GM18519 (cell line): ENCODE measurements around the gene KANSL1.

Experiments used
- ATAC-seq: cut with Tn5 transposase; IDR thresholded peaks from one replicate; pipeline ENCODE4 v1.9.1; 2021; ENCODE audit warnings: mild to moderate bottlenecking, moderate library complexity; ENCODE audit not compliant: unreplicated experiment, low FRiP score

KANSL1 gene

DNA sequence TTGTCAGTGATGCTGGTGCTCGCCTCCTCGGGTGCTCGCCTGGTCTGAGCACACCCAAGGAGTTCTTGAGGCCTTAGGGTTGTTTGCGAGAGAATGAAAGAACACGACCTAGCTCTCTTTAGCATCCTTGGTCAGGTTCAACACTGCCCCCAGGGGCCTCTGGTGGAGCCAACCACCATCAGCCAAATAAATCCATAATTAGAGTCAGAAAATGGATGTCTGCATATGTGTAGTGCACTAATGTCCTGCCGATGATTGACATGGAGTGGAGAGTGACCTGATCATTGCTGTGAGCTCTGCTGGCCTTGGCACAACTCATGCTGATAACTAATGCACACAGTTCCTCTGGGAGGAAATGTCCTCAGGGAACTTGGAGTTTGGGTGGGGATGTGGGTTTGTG lies 202.3 kb downstream of the KANSL1 start:
- ATAC-seq: no peak

- ATAC-seq: no peak
Measured at GRCh38 chr17:45989759-45990158, 203.5 kb downstream of the KANSL1 start.

DNA sequence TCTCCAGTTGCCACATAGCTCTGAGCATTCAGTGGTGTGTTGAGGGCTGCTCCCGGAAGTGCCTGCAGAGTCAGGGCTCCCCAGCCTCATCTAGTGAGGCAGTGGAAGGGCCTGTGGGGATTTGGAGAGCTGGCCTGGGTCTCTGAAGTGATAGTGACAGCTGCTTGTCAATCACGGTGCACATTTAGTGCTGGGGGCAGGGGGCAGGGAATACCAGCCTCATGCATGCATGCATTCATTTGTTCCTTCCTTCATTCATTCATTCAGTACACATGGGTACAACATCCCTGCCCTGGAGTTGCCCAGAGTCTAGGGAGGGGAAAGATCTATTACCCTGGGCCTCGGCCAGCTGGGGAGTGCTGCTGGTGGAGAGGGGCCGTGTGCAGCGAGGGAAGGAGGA lies 205.5 kb downstream of the KANSL1 start:
- ATAC-seq: no peak

- no peak for ATAC-seq
Measured at GRCh38 chr17:45986056-45986455, 207.2 kb downstream of the KANSL1 start.

- no peak for ATAC-seq
Measured at GRCh38 chr17:45985447-45985846, 207.8 kb downstream of the KANSL1 start.

DNA sequence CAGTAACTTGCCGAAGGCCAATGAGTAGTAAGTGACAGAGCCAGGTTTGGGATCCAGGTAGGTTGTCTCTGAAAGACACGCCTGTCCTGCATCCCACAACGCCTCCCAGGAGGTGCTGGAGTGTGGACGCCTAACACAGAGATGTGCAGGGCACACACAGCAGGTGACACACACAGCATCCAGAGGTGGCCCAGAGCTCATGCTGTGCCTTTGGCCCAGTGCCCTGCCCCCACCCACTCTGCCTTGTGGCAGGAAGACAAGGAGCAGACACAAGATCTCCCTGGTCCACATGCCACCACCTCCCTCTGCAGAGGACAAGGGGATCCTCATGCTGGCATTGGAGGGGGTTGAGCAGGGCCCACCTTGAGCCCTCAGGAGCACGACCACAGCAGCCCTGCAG lies 208.9 kb downstream of the KANSL1 start:
- no peak for ATAC-seq

DNA sequence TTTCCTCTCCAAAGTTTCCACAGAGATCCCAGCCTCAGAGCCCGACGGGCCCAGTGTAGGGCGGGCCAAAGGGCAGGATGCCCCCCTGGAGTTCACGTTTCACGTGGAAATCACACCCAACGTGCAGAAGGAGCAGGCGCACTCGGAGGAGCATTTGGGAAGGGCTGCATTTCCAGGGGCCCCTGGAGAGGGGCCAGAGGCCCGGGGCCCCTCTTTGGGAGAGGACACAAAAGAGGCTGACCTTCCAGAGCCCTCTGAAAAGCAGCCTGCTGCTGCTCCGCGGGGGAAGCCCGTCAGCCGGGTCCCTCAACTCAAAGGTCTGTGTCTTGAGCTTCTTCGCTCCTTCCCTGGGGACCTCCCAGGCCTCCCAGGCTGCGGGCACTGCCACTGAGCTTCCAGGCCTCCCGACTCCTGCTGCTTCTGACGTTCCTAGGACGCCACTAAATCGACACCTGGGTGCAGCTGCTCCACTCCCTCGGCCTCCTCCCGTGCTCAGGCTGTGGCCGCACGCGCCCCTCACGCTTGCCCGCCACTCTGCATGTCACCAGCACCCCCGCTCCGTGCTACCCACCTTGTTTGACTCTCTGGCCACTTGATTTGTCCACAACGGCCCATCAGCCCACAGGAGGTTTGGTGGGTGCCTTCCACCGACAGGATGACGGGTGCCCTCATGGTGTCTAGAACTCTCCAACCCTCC lies 209.5 kb downstream of the KANSL1 start:
- no peak for ATAC-seq

DNA sequence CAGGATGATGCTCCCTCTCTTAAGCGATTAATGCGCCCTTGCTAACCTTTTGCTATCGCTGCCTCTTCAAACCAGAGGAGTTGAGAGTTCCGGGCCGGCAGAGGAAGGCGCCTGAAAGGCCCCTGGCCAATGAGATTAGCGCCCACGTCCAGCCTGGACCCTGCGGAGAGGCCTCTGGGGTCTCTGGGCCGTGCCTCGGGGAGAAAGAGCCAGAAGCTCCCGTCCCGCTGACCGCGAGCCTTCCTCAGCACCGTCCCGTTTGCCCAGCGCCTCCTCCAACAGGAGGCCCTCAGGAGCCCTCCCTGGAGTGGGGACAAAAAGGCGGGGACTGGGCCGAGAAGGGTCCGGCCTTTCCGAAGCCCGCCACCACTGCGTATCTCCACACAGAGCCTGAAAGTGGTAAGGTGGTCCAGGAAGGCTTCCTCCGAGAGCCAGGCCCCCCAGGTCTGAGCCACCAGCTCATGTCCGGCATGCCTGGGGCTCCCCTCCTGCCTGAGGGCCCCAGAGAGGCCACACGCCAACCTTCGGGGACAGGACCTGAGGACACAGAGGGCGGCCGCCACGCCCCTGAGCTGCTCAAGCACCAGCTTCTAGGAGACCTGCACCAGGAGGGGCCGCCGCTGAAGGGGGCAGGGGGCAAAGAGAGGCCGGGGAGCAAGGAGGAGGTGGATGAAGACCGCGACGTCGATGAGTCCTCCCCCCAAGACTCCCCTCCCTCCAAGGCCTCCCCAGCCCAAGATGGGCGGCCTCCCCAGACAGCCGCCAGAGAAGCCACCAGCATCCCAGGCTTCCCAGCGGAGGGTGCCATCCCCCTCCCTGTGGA lies 210.2 kb downstream of the KANSL1 start:
- no peak for ATAC-seq

DNA sequence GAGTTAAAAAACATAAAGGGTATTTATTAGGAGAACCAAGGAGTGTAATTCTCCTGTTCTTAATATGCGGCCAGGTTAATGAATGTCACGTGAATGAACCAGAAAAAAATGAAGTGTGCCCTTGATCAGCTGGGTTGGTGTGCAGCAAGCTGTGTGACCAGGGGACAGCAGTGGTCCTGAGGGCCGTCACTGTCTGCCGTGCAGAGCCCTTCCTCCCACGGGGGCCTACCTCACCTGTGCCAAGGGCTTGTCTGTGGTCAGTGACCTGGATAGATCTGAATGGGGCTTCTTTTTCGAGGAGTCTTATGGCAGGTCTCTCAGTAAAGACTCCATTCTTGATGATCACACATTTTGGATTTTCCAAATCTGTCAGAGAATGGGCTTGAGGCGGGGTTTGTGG lies 211.9 kb downstream of the KANSL1 start:
- no peak for ATAC-seq

DNA sequence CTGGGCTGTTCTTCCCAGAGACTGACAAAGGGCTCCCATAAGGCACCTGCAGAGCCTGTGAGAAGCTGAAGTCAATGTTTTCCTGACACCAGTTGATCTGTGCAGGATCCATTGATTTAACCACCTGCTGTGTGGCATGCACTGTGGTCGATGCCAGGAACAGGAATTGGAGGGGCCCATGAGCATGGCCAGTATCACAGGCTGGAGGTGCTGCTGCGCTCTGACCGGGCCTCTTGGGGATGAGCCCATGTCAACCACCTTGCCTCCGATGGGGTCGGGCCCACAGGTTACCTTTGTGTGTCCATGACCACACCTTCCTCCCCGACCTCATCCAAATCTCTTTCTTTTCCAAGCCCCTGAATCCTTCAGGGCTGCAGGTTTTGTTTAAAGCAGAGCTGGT lies 212.4 kb downstream of the KANSL1 start:
- ATAC-seq: no peak
